ENCODE measurements around the gene SLC2A13. TPM values are rescaled to one million over a fixed set of nuclear protein-coding genes. Genes with fewer than 3 reads are reported as not detected.
A peak's percentile ranks its signal among the peaks of the same experiment; 100 is the strongest.

The SLC2A13 gene
- total and polyA plus RNA-seq, 4 donors, result 1.9 to 20.2 (median 6.9) TPM

- no peak for DNase-seq (ENCODE audit: low spot score)
- no peaks in the 10 kb centered on the region for H3K9me3 ChIP-seq (ENCODE audit: control insufficient read depth in 4 of 4, low read length in 3 of 4)
- no peaks in the 10 kb centered on the region for H3K36me3 ChIP-seq (ENCODE audit: control insufficient read depth in 4 of 4, insufficient read depth in 3 of 4, low read depth in 1 of 4, low read length in 3 of 4)
- TF ChIP-seq RAD21 (IDR thresholded peaks at IDR 0.05) (no peak), CTCF (IDR thresholded peaks at IDR 0.05; ENCODE audit: low read depth, low read length, missing input control) (no peak), ATF3 (IDR thresholded peaks at IDR 0.05) (no peak), FOXA1 (IDR thresholded peaks at IDR 0.05) (no peak), HNF4A (conservative IDR thresholded peaks at IDR 0.05) (no peak), EGR1 (IDR thresholded peaks at IDR 0.05; ENCODE audit: low read depth in 2 of 2) (no peak), NR2F2 (IDR thresholded peaks at IDR 0.05) (no peak), REST (IDR thresholded peaks at IDR 0.05) (no peak), YY1 (IDR thresholded peaks at IDR 0.05) (no peak), GABPA (IDR thresholded peaks at IDR 0.05 in 1 of 2, conservative IDR thresholded peaks at IDR 0.05 in 1 of 2) (no peak), RXRA (IDR thresholded peaks at IDR 0.05) (no peak)
- no peaks in the 10 kb centered on the region for H3K27me3 ChIP-seq (ENCODE audit: control insufficient read depth in 4 of 4, insufficient read depth in 4 of 4, low read length in 3 of 4)
- H3K27ac ChIP-seq (ENCODE audit: low read depth in 1 of 2, low read length in 2 of 2), result no peak overlapping the region
- WGBS, result 97% methylated on average over 2 of the region's 2 CpGs
- no peak overlapping the region for H3K9ac ChIP-seq (ENCODE audit: low read depth in 1 of 2, low read length in 2 of 2)
- H3K4me3 ChIP-seq (ENCODE audit: low read depth in 1 of 3, low read length in 3 of 3), result no peak overlapping the region
- H3K4me1 ChIP-seq (ENCODE audit: control insufficient read depth in 4 of 4, insufficient read depth in 4 of 4, low read length in 3 of 4), result no peaks in the 10 kb centered on the region
These were observed 332.6 kb downstream of the SLC2A13 start for GRCh38 chr12:39773266-39773665.

- Histone ChIP-seq H3K4me3 (ENCODE audit: low read depth in 1 of 3, low read length in 3 of 3) (no peak overlapping the region), H3K9ac (ENCODE audit: low read depth in 1 of 2, low read length in 2 of 2) (no peak overlapping the region), H3K4me1 (ENCODE audit: control insufficient read depth in 4 of 4, insufficient read depth in 4 of 4, low read length in 3 of 4) (no peaks in the 10 kb centered on the region), H3K27ac (ENCODE audit: low read depth in 1 of 2, low read length in 2 of 2) (no peak overlapping the region), H3K36me3 (ENCODE audit: control insufficient read depth in 4 of 4, insufficient read depth in 3 of 4, low read depth in 1 of 4, low read length in 3 of 4) (no peaks in the 10 kb centered on the region), H3K27me3 (ENCODE audit: control insufficient read depth in 4 of 4, insufficient read depth in 4 of 4, low read length in 3 of 4) (no peaks in the 10 kb centered on the region), H3K9me3 (ENCODE audit: control insufficient read depth in 4 of 4, low read length in 3 of 4) (no peaks in the 10 kb centered on the region)
- TF ChIP-seq RAD21 (IDR thresholded peaks at IDR 0.05) (peak in 1 of 2 donors; percentile 7), JUND (IDR thresholded peaks at IDR 0.05) (no peak)
- DNase-seq (ENCODE audit: low spot score), result no peak
- WGBS, result 77% methylated on average over 3 of the region's 3 CpGs
These were observed 333.0 kb downstream of the SLC2A13 start for GRCh38 chr12:39772821-39773259.

GRCh38 chr12:39771456-39771855 is 334.4 kb downstream of the SLC2A13 start:
- DNase-seq (ENCODE audit: low spot score), result no peak
- H3K9ac ChIP-seq (ENCODE audit: low read depth in 1 of 2, low read length in 2 of 2), result no peak overlapping the region
- H3K36me3 ChIP-seq (ENCODE audit: control insufficient read depth in 4 of 4, insufficient read depth in 3 of 4, low read depth in 1 of 4, low read length in 3 of 4), result no peaks in the 10 kb centered on the region
- no peaks in the 10 kb centered on the region for H3K27me3 ChIP-seq (ENCODE audit: control insufficient read depth in 4 of 4, insufficient read depth in 4 of 4, low read length in 3 of 4)
- no peaks in the 10 kb centered on the region for H3K4me1 ChIP-seq (ENCODE audit: control insufficient read depth in 4 of 4, insufficient read depth in 4 of 4, low read length in 3 of 4)
- H3K9me3 ChIP-seq (ENCODE audit: control insufficient read depth in 4 of 4, low read length in 3 of 4), result no peaks in the 10 kb centered on the region
- 98% methylated on average over 1 of the region's 1 CpG for WGBS
- no peak overlapping the region for H3K27ac ChIP-seq (ENCODE audit: low read depth in 1 of 2, low read length in 2 of 2)
- H3K4me3 ChIP-seq (ENCODE audit: low read depth in 1 of 3, low read length in 3 of 3), result no peak overlapping the region
- no peak for TF ChIP-seq RAD21 (IDR thresholded peaks at IDR 0.05)
- TF ChIP-seq RXRA (IDR thresholded peaks at IDR 0.05), result no peak
- TF ChIP-seq EGR1 (IDR thresholded peaks at IDR 0.05; ENCODE audit: low read depth in 2 of 2), result no peak
- no peak for TF ChIP-seq GABPA (IDR thresholded peaks at IDR 0.05 in 1 of 2, conservative IDR thresholded peaks at IDR 0.05 in 1 of 2)
- TF ChIP-seq MAX (IDR thresholded peaks at IDR 0.05), result no peak
- TF ChIP-seq SP1 (IDR thresholded peaks at IDR 0.05), result no peak
- TF ChIP-seq HNF4G (IDR thresholded peaks at IDR 0.05), result no peak
- TF ChIP-seq ATF3 (IDR thresholded peaks at IDR 0.05), result no peak
- TF ChIP-seq ZBTB33 (IDR thresholded peaks at IDR 0.05), result no peak
- no peak for TF ChIP-seq NR2F2 (IDR thresholded peaks at IDR 0.05)
- no peak for TF ChIP-seq CTCF (IDR thresholded peaks at IDR 0.05; ENCODE audit: low read depth, low read length, missing input control)
- no peak for TF ChIP-seq YY1 (IDR thresholded peaks at IDR 0.05)
- TF ChIP-seq FOXA2 (IDR thresholded peaks at IDR 0.05), result no peak
- no peak for TF ChIP-seq TAF1 (conservative IDR thresholded peaks at IDR 0.05)
